Stimulated activated CD8-positive, alpha-beta memory T cell treated with anti-CD3 and anti-CD28 coated beads, Interleukin-15, amount 100 ng/mL, for 48 hours (primary cell): ENCODE data around the gene CCDC160.
"Not testable (repeated sequence)": the region's sequence is repeated elsewhere in the genome, so short reads cannot be mapped to it uniquely, and the experiment has no call there.

Experiments used
- DNase-seq, 2 donors: peaks; one replicate each; pipeline ENCODE4 v3.0.0-alpha.2; 2020; ENCODE audit warnings: low read depth in 2 of 2

The CCDC160 gene

DNA sequence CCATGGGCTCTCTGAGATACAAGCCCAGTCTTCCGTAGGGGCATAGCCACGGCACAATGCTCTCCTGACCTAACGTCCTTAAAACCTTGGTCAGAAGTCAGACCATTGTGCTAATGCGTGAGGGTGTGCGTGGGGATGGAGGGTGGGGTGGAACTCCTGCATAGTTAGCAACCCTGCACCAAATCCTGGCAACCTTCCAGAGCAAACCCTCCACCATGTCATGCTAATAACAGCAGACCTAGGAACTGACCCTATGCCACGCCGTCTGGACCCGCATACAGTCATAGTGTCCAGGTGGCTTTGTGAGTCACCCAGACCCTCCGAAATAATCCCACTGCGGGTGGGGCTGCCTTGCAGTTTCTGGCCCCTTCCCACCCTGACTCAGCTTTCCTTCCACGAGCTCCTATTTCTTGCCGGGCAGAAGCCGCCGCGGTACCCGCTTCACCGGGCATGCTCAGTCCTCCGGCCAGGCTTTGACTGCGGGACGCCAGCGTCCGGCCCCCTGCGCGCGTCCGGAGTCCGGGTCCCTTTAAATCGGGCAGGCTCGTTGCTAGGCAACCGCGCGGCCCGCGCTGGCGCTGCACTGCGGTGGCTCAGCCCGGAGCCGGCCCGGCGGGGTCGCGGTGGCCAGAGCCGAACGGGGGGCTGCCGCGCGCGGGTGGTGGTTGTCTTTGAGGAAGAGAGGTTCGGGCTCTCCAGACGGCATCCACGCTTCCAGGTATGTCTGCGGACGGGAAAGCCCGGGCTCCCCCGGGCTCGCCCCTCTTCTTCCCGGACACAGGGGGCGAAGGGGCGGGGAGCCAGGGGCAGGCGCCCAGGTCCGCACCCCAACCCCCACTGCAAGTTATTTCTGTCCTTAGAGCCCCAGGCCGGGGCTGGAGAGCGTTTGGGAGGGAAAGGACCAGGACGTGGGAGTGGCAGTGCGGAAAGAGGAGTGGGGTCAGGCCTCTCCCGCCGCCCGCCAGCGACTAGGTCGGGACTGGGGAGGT lies at the start of gene CCDC160:
Gene CCDC160 (plus strand): TSS at position 557 of the 989 bp plus-strand sequence. CDS start 7,619 bp downstream, outside the sequence.
- DNase-seq, result no peak

- DNase-seq, result no peak
These were observed 45.7 kb upstream of the CCDC160 start for GRCh38 chrX:134191281-134191680.

GRCh38 chrX:134194915-134195314 lies 42.1 kb upstream of the CCDC160 start:
- DNase-seq, result no peak

DNA sequence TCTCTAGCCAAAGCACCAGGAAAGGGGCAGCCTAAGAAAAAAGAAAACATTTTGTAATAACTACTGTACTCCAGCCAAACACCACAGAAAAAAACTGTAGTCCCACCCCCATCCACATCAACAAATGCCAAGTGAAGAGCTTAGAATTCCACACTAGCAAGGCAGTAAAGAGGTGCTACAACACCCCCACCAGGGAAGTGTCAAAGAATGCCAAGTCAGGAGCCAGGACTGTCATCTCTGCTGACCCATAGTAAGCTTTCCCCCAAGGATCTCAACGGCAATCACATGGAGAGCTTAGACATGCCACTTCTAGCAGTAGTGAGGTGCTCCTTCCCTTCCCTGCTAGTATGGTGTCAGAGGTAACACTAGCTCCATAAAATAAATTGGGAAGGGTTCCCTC lies 34.4 kb upstream of the CCDC160 start:
- no peak for DNase-seq

DNA sequence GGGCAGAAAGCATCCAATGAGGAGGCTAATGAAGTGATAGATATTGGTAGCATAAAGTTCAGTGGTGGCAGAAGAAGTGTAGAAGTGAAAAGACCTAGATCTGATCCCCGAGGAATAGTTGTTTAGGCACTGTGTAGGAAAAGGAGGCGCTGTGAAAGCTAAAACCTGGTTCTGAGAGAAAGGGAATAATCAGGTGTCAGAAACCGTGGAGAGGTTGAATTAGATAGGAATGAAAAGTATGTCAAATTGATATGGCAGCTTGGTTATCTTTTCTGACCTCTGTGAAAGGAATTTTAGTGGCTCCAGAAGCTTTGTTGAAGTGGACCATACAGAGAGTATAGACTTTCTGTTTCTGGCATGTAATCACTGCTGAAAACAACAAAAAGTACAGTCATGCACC lies 30.8 kb upstream of the CCDC160 start:
- no peak for DNase-seq

DNA sequence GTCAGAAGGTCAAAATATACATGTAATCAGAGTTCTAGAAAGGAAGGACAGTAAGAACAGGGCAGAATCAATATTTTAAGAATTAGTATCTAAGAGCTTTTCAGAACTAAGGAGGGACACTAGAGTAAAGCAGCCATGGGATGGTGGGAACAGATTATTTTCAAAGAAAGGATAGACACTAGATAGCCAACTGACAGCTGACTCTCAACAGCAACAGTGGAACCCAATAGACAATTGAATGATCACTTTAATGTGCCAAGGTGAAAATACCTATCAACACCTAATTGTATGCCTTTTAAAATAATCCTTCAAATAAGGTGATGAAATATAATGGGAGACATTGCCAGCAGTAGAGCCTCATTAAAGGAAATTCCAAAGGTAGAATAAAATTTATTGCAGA lies 26.5 kb upstream of the CCDC160 start:
- no peak for DNase-seq

DNA sequence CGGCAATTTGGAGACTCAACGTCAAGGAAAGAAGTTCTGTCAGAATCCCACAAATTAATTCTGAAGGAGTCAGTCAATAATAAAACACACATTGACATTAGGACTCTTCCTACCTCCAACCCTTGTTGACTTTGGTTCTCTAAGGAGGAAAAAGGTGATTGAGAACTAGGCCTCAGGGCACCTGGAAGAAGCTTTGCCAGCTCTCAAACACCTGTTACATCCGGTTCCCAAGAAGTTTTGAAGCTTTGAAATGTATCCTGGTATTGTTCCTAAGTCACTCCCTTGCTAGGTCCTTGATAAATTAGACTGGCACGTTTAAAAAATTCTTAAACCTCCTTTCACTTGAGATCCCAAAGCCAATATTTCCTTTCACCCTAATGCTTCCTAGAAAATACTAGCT lies 1.7 kb upstream of the CCDC160 start:
- DNase-seq, result no peak

GRCh38 chrX:134238144-134238543 lies 1.2 kb downstream of the CCDC160 start:
- DNase-seq, result not testable (repeated sequence)

GRCh38 chrX:134239016-134239415 lies 2.0 kb downstream of the CCDC160 start:
- no peak for DNase-seq

- no peak for DNase-seq
These were observed 3.2 kb downstream of the CCDC160 start for GRCh38 chrX:134240209-134240608.

GRCh38 chrX:134241960-134242619 lies 5.1 kb downstream of the CCDC160 start:
- no peak for DNase-seq

- no peak for DNase-seq
These were observed 7.1 kb downstream of the CCDC160 start for GRCh38 chrX:134244043-134244442.

GRCh38 chrX:134246282-134246681 lies 9.3 kb downstream of the CCDC160 start:
- DNase-seq, result no peak

- DNase-seq, result no peak
These were observed 10.5 kb downstream of the CCDC160 start for GRCh38 chrX:134247492-134247891.

- no peak for DNase-seq
These were observed 12.3 kb downstream of the CCDC160 start for GRCh38 chrX:134249241-134249640.

DNA sequence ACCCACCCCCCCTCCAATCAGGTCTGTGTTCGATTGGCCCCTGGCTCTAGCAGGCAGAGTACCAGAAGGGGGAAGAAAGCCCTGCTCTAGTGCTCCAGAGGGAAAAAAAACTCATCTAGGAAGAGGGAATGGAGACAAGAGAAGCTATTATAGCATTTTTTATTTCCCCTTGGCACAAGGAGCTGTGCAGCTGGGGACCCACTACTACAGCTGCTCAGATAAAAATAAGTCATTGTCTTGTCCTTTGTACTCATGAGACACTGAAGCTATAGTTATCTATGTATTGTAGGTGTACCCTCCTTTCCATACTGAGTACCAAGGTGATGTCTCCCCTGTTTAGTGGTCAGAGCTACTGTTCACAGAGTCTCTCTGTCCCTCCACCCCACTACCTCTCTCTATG lies 14.3 kb downstream of the CCDC160 start:
- DNase-seq, result no peak

GRCh38 chrX:134254511-134254910 lies 17.5 kb downstream of the CCDC160 start:
- no peak for DNase-seq

- no peak for DNase-seq
These were observed 18.6 kb downstream of the CCDC160 start for GRCh38 chrX:134255555-134255954.

- no peak for DNase-seq
These were observed 19.7 kb downstream of the CCDC160 start for GRCh38 chrX:134256684-134257083.

DNA sequence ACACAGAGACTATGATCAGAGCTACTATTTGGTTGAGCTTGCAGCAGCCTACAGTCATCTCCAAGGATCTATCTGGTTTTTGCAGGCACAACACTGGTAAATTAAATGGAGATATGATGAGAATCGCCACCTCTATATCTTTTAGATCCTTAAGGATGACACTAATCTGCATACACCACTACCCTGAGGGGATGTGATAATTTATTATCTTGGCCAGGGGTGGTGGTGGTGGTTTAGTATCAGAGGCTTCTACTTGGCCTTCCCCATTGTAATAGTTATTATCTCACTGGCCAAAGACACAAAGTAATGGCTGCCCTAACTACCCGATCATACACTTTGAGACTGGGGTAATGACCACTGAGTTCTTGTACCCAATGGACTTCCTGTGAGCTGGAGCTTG lies 21.2 kb downstream of the CCDC160 start:
- DNase-seq, result no peak

DNA sequence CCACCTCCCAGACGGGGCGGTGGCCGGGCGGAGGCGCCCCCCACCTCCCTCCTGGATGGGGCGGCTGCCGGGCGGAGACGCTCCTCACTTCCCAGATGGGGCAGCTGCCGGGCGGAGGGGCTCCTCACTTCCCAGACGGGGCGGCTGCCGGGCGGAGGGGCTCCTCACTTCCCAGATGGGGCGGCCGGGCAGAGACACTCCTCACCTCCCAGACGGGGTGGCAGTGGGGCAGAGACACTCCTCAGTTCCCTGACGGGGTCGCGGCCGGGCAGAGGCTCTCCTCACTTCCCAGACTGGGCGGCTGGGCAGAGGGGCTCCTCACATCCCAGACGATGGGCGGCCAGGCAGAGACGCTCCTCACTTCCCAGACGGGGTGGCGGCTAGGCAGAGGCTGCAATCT lies 49.0 kb downstream of the CCDC160 start:
- not testable (repeated sequence) for DNase-seq

DNA sequence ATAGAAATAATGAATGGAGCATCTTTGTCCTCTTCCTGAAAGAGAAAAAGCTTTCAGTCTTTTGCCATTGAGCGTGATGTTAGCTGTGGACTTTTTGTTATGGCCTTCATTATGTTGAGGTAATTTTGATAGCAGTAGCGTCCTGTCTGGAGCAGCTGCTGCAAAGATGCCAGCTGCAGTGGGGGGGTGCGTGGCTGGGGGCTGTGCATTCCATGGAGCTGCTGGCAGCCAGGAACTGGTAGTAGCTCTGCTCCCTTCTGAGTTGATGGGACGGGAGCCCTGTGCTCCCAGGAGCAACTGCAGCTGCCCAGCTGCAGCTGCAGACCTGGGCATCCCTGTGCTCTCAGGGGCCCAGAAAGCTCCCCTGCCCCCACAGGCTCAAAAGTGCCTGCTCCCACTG lies 50.4 kb downstream of the CCDC160 start:
- DNase-seq, result no peak

DNA sequence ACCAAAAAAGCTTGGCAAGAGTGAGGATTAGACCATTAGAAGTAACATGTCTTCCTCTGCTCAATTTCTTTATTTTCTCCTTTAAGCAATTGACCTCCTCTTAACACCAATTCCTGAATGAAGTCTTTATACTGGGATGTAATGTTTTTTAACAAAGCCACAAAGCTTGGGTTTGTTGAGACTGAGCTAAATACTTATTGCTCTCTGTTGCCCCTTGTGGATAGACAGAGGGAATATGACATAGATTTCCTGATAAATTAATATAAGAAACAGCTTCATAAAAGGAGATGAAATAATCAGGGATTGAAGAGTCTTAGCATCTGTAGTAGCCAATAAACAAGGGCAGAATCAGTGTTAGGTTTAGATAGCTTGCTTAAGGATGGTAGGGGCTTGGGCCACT lies 57.6 kb downstream of the CCDC160 start:
- DNase-seq, result no peak
